Upper lobe of left lung (tissue), 6 donors: Measurements from ENCODE around the gene ACTG1. TPM values are rescaled to one million over a fixed set of nuclear protein-coding genes. Genes with fewer than 3 reads are reported as not detected.

Experiments
- ATAC-seq, 2 donors: fragments of 200-7000 bp; cut with Tn5 transposase; one replicate each; pipeline ENCODE4 v1.9.1; 2022; ENCODE audit warnings: mild to moderate bottlenecking in 2 of 2, moderate library complexity in 2 of 2; ENCODE audit not compliant: low FRiP score in 2 of 2
- DNase-seq, 2 donors: peaks; one replicate each; pipeline ENCODE4 v3.0.0-alpha.2; 2019 to 2020
- H3K27ac ChIP-seq, 4 donors: fragments of 200-600 bp; sonication (generic); one replicate each; pipeline ENCODE4 v1.5.1; 2016 to 2019
- H3K27me3 ChIP-seq, 4 donors: fragments of 200-600 bp; sonication (generic); one replicate each; pipeline ENCODE4 v1.5.1; 2017 to 2019
- H3K36me3 ChIP-seq, 4 donors: fragments of 200-600 bp; sonication (generic); one replicate each; pipeline ENCODE4 v1.5.1; 2016 to 2019
- H3K4me1 ChIP-seq, 4 donors: fragments of 200-600 bp; sonication (generic); one replicate each; pipeline ENCODE4 v1.5.1; 2018 to 2019
- H3K4me3 ChIP-seq, 4 donors: fragments of 200-600 bp; sonication (generic); one replicate each; pipeline ENCODE4 v1.5.1; 2017 to 2019; ENCODE audit warnings: mild to moderate bottlenecking in 2 of 4, moderate library complexity in 1 of 4
- H3K9me3 ChIP-seq, 4 donors: fragments of 200-600 bp; sonication (generic); one replicate each; pipeline ENCODE4 v1.5.1; 2018 to 2019
- EP300 ChIP-seq, 4 donors: sonication (generic); formaldehyde crosslinking; IDR thresholded peaks; one replicate each; pipeline ENCODE4 v1.5.1; 2017; ENCODE audit warnings: antibody characterized with exemption in 4 of 4, control low read depth in 2 of 4
- POLR2A ChIP-seq, 4 donors: fragments of 450-650 bp; IDR thresholded peaks; one replicate each; pipeline ENCODE4 v1.5.1; 2016 to 2017; ENCODE audit warnings: antibody characterized with exemption in 4 of 4, mild to moderate bottlenecking in 2 of 4
- POLR2AphosphoS5 ChIP-seq, 2 donors: sonication (generic); formaldehyde crosslinking; IDR thresholded peaks; one replicate each; pipeline ENCODE4 v1.5.1; 2017; ENCODE audit warnings: antibody characterized with exemption in 2 of 2
- WGBS, 2 donors: methylation state at CpG; one replicate each; pipeline ENCODE4 v1.1.5; 2017 to 2018; 5-methylcytosine and 5-hydroxymethylcytosine counted together
- total RNA-seq, 6 donors: library from RNA; depleted of rRNA in 4 of 6; stranded (reverse); fragments of >200 nt in 4 of 6; gene quantifications; one replicate each; pipeline versions ENCODE4 v1.1.0 to v1.2.1, GENCODE V29; 2016 to 2021
- TF ChIP-seq, protein P1 (sequence below), 6 experiments: fragments of 450-650 bp in 4 of 6; fragments of 200-600 bp in 2 of 6; sonication (generic) in 2 of 6; IDR thresholded peaks; one replicate each; pipeline ENCODE4 v1.5.1; 2016 to 2019; ENCODE audit warnings: antibody characterized with exemption in 6 of 6
- donor health status: DM: no; HTN: no; CAD: no; lungs with moderate emphysema.
- donor health status: DM: no; HTN: yes; CAD: no; lungs with severe emphysema.

The ACTG1 gene
- total RNA-seq, 6 donors from 2014 or later = 902 to 3,864 (median 2,097) TPM

DNA sequence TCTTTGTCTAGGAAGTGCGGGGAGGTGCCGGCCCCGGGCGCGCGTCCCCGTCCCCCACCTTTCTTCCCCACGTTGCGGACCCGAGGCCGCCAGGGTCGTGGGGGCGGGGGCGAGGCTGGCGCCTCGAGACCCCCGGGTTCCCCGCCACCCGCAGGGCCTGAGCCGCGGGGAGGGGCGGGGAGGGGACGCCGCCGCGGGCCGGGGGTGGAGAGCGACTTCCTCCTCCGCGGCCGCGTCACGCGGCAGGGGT, 1.8 kb upstream of the ACTG1 start:
- Histone ChIP-seq H3K27me3 (no peaks in the 10 kb centered on the region), H3K27ac (peak overlapping the region; percentile 98 to 100 (median 99)), H3K36me3 (peaks cover 8 to 28% (median 19%) of the 10 kb centered on the region in 4 donors), H3K9me3 (no peaks in the 10 kb centered on the region), H3K4me1 (peaks cover 42 to 79% (median 61%) of the 10 kb centered on the region in 4 donors), H3K4me3 (peak overlapping the region; percentile 69 to 92 (median 83))
- TF ChIP-seq POLR2A (IDR thresholded peaks at IDR 0.05) (no peak), EP300 (IDR thresholded peaks at IDR 0.05) (no peak), POLR2AphosphoS5 (IDR thresholded peaks at IDR 0.05) (no peak)
- TF ChIP-seq, protein P1, sequence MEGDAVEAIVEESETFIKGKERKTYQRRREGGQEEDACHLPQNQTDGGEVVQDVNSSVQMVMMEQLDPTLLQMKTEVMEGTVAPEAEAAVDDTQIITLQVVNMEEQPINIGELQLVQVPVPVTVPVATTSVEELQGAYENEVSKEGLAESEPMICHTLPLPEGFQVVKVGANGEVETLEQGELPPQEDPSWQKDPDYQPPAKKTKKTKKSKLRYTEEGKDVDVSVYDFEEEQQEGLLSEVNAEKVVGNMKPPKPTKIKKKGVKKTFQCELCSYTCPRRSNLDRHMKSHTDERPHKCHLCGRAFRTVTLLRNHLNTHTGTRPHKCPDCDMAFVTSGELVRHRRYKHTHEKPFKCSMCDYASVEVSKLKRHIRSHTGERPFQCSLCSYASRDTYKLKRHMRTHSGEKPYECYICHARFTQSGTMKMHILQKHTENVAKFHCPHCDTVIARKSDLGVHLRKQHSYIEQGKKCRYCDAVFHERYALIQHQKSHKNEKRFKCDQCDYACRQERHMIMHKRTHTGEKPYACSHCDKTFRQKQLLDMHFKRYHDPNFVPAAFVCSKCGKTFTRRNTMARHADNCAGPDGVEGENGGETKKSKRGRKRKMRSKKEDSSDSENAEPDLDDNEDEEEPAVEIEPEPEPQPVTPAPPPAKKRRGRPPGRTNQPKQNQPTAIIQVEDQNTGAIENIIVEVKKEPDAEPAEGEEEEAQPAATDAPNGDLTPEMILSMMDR (IDR thresholded peaks at IDR 0.05) = no peak
- 0% methylated on average over 24 of the region's 34 CpGs; no CpG with 5 or more reads in 1 of the 2 donors for WGBS, 2 donors
- DNase-seq = no peak
- ATAC-seq = no peak

DNA sequence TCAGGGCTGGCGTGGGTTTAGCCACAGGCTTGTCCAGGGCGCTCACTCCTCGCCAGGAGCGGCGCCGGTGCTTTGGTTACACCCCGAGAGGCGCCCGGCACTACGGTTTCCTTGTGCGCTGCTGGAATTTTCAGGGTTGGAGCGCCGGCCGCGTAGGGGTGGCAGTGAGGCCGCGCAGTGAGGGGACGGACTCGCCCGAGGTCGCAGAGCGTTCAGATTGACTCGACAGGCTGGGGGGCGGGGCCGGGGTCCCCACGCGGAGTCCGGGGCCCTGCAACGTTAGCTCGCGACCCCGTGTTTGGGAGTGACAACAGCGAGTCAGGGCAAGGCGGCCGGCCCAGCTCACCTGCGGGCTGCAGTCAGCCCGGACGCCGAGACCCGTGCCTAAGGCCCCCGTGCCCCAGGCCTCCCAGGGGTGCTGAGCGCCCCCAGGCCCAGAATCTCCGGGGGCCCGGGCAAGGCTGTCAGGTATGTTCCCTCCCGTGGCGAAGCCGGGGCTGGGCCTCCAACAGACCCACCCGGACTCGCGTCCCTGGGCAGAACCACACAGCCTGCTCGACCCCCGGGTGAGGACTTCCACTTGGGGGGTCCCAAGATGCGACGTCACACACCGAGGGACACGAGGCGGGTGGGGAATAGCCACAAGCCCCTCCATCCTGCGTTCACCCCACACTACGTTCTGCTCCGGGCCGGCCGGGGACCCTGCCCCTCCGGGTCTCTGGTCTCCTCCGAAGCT, 1.3 kb upstream of the ACTG1 start:
- peak overlapping the region; percentile 69 to 92 (median 83) for H3K4me3 ChIP-seq
- H3K4me1 ChIP-seq = peaks cover 42 to 79% (median 61%) of the 10 kb centered on the region in 4 donors
- TF ChIP-seq, protein P1 (IDR thresholded peaks at IDR 0.05) = peak in 1 of 6 experiments; percentile 8
- TF ChIP-seq EP300 (IDR thresholded peaks at IDR 0.05) (no peak), POLR2AphosphoS5 (IDR thresholded peaks at IDR 0.05) (peak in 1 of 2 donors; percentile 4), POLR2A (IDR thresholded peaks at IDR 0.05) (peak in 1 of 4 donors; percentile 50)
- ATAC-seq (peak; percentile 31 to 56), DNase-seq (peak; percentile 62 to 92)
- peaks cover 8 to 33% (median 22%) of the 10 kb centered on the region in 4 donors for H3K36me3 ChIP-seq
- WGBS, 2 donors = 0% methylated on average over 11 to 31 of the region's 64 CpGs
- H3K27ac ChIP-seq = peak overlapping the region; percentile 98 to 100 (median 99)
- no peaks in the 10 kb centered on the region for H3K27me3 ChIP-seq
- no peaks in the 10 kb centered on the region for H3K9me3 ChIP-seq

DNA sequence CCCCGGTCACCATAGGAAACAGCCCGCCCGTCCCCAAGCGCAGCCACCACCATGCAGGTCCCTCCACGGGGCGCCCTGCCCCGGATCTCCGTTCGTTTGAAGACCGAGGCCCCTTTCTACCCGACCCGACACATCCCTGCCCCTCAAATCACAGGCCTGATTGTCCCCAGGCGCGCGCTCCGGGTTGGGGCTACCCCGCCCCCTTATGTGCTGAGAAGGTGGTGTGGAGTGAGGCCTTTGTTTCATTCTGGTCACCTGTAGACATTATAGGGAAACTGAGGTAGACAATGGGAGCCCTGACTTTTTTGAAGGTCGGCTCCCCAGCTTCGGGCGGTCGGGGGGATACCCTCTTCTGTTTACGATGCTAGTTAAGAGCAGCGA, 763 bp upstream of the ACTG1 start:
- Histone ChIP-seq H3K9me3 (no peaks in the 10 kb centered on the region), H3K4me3 (peak overlapping the region; percentile 69 to 92 (median 83)), H3K36me3 (peaks cover 8 to 38% (median 24%) of the 10 kb centered on the region in 4 donors), H3K27me3 (no peaks in the 10 kb centered on the region), H3K27ac (peak overlapping the region; percentile 98 to 100 (median 99)), H3K4me1 (peaks cover 41 to 79% (median 61%) of the 10 kb centered on the region in 4 donors)
- ATAC-seq (peak; percentile 22 to 24), DNase-seq (peak; percentile 64 to 90)
- 0% methylated on average over 1 to 20 of the region's 23 CpGs for WGBS, 2 donors
- TF ChIP-seq, protein P1 (IDR thresholded peaks at IDR 0.05) = no peak
- TF ChIP-seq POLR2A (IDR thresholded peaks at IDR 0.05) = no peak
- TF ChIP-seq EP300 (IDR thresholded peaks at IDR 0.05) = no peak
- no peak for TF ChIP-seq POLR2AphosphoS5 (IDR thresholded peaks at IDR 0.05)

DNA sequence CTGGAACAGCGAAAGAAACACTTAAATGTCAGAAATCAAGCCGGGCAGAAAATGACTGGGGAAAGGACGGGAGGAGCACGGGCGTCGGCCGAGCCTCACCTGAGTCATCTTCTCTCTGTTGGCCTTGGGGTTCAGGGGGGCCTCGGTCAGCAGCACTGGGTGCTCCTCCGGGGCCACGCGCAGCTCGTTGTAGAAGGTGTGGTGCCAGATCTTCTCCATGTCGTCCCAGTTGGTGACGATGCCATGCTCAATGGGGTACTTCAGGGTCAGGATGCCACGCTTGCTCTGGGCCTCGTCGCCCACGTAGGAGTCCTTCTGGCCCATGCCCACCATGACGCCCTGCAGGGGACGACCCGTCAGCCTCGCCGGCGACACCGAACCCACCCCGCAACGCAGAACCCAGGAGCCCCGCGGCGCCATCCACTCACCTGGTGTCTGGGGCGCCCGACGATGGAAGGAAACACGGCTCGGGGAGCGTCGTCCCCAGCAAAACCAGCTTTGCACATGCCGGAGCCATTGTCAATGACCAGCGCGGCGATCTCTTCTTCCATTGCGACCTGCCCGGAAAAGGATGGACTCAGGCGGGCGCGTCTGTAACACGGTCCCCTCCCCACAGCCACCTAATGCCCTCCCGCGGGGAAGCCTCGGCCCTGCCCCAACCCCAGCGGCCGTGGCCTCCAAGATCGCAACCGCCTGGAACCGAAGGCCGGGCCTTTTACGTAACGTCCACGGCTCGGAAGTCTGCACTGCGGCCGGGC, 616 bp downstream of the ACTG1 start:
- peak overlapping the region; percentile 69 to 92 (median 82) for H3K4me3 ChIP-seq
- peak overlapping the region; percentile 92 to 100 (median 98) for H3K27ac ChIP-seq
- H3K9me3 ChIP-seq = no peaks in the 10 kb centered on the region
- 0 to 3% methylated on average over 7 to 26 of the region's 62 CpGs for WGBS, 2 donors
- no peaks in the 10 kb centered on the region for H3K27me3 ChIP-seq
- peaks cover 32 to 65% (median 49%) of the 10 kb centered on the region in 4 donors for H3K4me1 ChIP-seq
- DNase-seq = peak in 1 of 2 donors; percentile 85
- peaks cover 8 to 41% (median 24%) of the 10 kb centered on the region in 4 donors for H3K36me3 ChIP-seq
- no peak for TF ChIP-seq POLR2AphosphoS5 (IDR thresholded peaks at IDR 0.05)
- TF ChIP-seq, protein P1 (IDR thresholded peaks at IDR 0.05) = no peak
- no peak for TF ChIP-seq POLR2A (IDR thresholded peaks at IDR 0.05)
- no peak for TF ChIP-seq EP300 (IDR thresholded peaks at IDR 0.05)
- ATAC-seq = no peak
